Measurements from ENCODE around the gene PHTF2. TPM values are rescaled to one million over a fixed set of nuclear protein-coding genes. Genes with fewer than 3 reads are reported as not detected.

The PHTF2 gene
- total RNA-seq, 4 donors from 2014 or later = 14.5 to 28.6 (median 24.1) TPM

GRCh38 chr7:77917500-77918262 is 119.1 kb downstream of the PHTF2 start:
- H3K27ac ChIP-seq = no peak overlapping the region

GRCh38 chr7:77918676-77919075 is 120.1 kb downstream of the PHTF2 start:
- in situ Hi-C loops (cut with MboI; ENCODE audit: low pct_ligation_motif_present in 1 of 4, low pct_unique_long_range_greater_than_20kb in 1 of 4, low sequenced_read_pairs in 3 of 4) = no loop called here
- no peak overlapping the region for H3K4me3 ChIP-seq
- no peak overlapping the region for H3K27ac ChIP-seq
- intact Hi-C loops (cut with DNase I; ENCODE audit: low total_unique reads) = no loop called here
- TF ChIP-seq CTCF (IDR thresholded peaks at IDR 0.05) (no peak), EP300 (IDR thresholded peaks at IDR 0.05; ENCODE audit: low read depth) (no peak), POLR2AphosphoS5 (IDR thresholded peaks at IDR 0.05) (no peak), POLR2A (IDR thresholded peaks at IDR 0.05) (no peak)
- H3K4me1 ChIP-seq = peaks cover 0 to 6% (median 0%) of the 10 kb centered on the region in 4 donors
- H3K27me3 ChIP-seq = no peaks in the 10 kb centered on the region
- no peak for DNase-seq
- WGBS, 2 donors (ENCODE audit: low coverage in 1 of 2) = 92 to 100% methylated on average over 1 of the region's 1 CpG
- H3K36me3 ChIP-seq = peaks cover 0 to 13% (median 0%) of the 10 kb centered on the region in 4 donors
- H3K9me3 ChIP-seq = no peaks in the 10 kb centered on the region

More at GRCh38 chr7:77917500-77918262, 119.1 kb downstream of the PHTF2 start:
- DNase-seq = no peak
- intact Hi-C loops (cut with DNase I; ENCODE audit: low total_unique reads) (no loop called here), in situ Hi-C loops (cut with MboI; ENCODE audit: low pct_ligation_motif_present in 1 of 4, low pct_unique_long_range_greater_than_20kb in 1 of 4, low sequenced_read_pairs in 3 of 4) (no loop called here)
- WGBS, 2 donors (ENCODE audit: low coverage in 1 of 2) = 71 to 90% methylated on average over 1 to 2 of the region's 2 CpGs
- Histone ChIP-seq H3K4me1 (no peaks in the 10 kb centered on the region), H3K27me3 (no peaks in the 10 kb centered on the region), H3K9me3 (no peaks in the 10 kb centered on the region), H3K36me3 (peaks cover 0 to 5% (median 0%) of the 10 kb centered on the region in 4 donors), H3K4me3 (no peak overlapping the region)
- TF ChIP-seq POLR2A (IDR thresholded peaks at IDR 0.05) = no peak
- TF ChIP-seq EP300 (IDR thresholded peaks at IDR 0.05; ENCODE audit: low read depth) = no peak
- TF ChIP-seq CTCF (IDR thresholded peaks at IDR 0.05) = no peak
- no peak for TF ChIP-seq POLR2AphosphoS5 (IDR thresholded peaks at IDR 0.05)

GRCh38 chr7:77923419-77923818 is 124.8 kb downstream of the PHTF2 start:
- no peak for DNase-seq
- Histone ChIP-seq H3K9me3 (no peaks in the 10 kb centered on the region), H3K27me3 (no peaks in the 10 kb centered on the region), H3K27ac (no peak overlapping the region), H3K36me3 (peaks cover 0 to 23% (median 0%) of the 10 kb centered on the region in 4 donors), H3K4me3 (no peak overlapping the region), H3K4me1 (peaks cover 0 to 6% (median 0%) of the 10 kb centered on the region in 4 donors)
- intact Hi-C loops (cut with DNase I; ENCODE audit: low total_unique reads) (no loop called here), in situ Hi-C loops (cut with MboI; ENCODE audit: low pct_ligation_motif_present in 1 of 4, low pct_unique_long_range_greater_than_20kb in 1 of 4, low sequenced_read_pairs in 3 of 4) (no loop called here)
- TF ChIP-seq EP300 (IDR thresholded peaks at IDR 0.05; ENCODE audit: low read depth) (no peak), POLR2A (IDR thresholded peaks at IDR 0.05) (no peak), CTCF (IDR thresholded peaks at IDR 0.05) (no peak), POLR2AphosphoS5 (IDR thresholded peaks at IDR 0.05) (no peak)
- 73% methylated on average over 2 of the region's 2 CpGs for WGBS, 2 donors (ENCODE audit: low coverage in 1 of 2)

GRCh38 chr7:77930496-77930895 is 131.9 kb downstream of the PHTF2 start:
- peaks cover 0 to under 1% (median 0%) of the 10 kb centered on the region in 4 donors for H3K4me1 ChIP-seq
- 83 to 85% methylated on average over 2 of the region's 2 CpGs for WGBS, 2 donors (ENCODE audit: low coverage in 1 of 2)
- no peak for TF ChIP-seq POLR2AphosphoS5 (IDR thresholded peaks at IDR 0.05)
- TF ChIP-seq CTCF (IDR thresholded peaks at IDR 0.05) = no peak
- TF ChIP-seq POLR2A (IDR thresholded peaks at IDR 0.05) = no peak
- TF ChIP-seq EP300 (IDR thresholded peaks at IDR 0.05; ENCODE audit: low read depth) = no peak
- H3K9me3 ChIP-seq = no peaks in the 10 kb centered on the region
- H3K27me3 ChIP-seq = no peaks in the 10 kb centered on the region
- peaks cover 0 to 5% (median 2%) of the 10 kb centered on the region in 4 donors for H3K36me3 ChIP-seq
- no peak overlapping the region for H3K4me3 ChIP-seq
- no peak overlapping the region for H3K27ac ChIP-seq
- DNase-seq = no peak
- in situ Hi-C loops (cut with MboI; ENCODE audit: low pct_ligation_motif_present in 1 of 4, low pct_unique_long_range_greater_than_20kb in 1 of 4, low sequenced_read_pairs in 3 of 4) (loop anchor here in 2 of 4 donors (10.0 to 25.0 kb wide), 2 partner anchors 268 to 276 kb away; no protein-coding TSS in a partner anchor), intact Hi-C loops (cut with DNase I; ENCODE audit: low total_unique reads) (no loop called here)

Measured in transverse colon (tissue), 4 donors.